CD1c-positive myeloid dendritic cell (primary cell): Measurements from ENCODE around the gene CCDC201.
"Not testable (repeated sequence)": the region's sequence is repeated elsewhere in the genome, so short reads cannot be mapped to it uniquely, and the experiment has no call there.

Experiments used
- DNase-seq: peaks from one replicate; pipeline ENCODE4 v3.0.0-alpha.2; 2016; ENCODE audit errors: extremely low spot score

Gene CCDC201

DNA sequence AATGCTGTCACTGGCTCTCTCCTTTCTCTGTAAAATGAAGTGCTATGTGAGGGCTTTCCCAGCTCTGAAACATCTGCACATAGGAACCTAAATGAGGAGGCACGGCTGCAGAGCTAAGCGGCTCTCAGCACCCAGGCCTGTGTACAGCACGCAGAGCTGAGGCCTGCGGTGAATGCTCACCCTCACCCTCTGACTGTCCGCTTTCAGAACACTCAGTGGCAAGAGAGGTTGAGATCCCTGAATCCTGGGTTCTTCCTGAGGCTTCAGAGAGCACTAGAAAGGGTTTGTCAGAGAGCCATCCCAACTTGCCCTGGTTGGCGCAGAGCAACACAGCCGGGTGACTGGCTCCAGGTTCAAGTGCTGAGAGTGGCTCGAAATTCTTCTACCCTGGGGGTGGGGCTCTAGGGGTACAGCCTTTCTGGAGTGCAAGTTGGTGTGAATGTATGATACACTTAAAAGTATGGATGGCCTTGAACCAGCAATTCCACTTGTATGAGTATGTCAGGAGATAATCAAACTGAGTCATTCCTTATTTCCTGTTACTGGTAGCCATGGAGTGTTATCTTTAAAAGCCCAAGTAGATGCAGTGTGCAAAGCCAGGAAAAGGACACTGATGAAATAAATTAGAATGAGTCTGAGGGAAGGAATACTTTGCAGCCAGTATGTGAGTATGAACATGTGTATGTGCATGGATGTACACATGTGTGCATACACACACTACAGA is 1.7 kb upstream of the CCDC201 start:
- no peak for DNase-seq

DNA sequence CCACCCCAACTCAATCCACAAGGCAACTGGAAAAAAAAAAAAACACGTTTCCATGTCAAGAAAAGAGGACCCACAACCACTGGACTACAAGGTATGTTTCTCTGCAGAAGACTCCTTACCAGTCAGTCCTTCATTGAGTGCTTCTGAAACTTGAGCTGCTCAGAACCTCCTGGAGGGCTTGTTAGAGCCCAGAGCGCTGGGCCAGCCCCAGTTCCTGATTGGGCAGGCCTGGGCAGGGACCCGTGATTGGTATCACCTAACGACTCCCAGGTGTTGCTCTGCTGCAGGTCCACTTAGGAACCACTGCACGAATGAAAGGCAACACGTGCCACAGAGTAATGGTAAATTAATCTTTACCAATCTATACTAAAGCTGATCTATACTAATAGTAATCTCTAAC is 473 bp upstream of the CCDC201 start:
- no peak for DNase-seq

DNA sequence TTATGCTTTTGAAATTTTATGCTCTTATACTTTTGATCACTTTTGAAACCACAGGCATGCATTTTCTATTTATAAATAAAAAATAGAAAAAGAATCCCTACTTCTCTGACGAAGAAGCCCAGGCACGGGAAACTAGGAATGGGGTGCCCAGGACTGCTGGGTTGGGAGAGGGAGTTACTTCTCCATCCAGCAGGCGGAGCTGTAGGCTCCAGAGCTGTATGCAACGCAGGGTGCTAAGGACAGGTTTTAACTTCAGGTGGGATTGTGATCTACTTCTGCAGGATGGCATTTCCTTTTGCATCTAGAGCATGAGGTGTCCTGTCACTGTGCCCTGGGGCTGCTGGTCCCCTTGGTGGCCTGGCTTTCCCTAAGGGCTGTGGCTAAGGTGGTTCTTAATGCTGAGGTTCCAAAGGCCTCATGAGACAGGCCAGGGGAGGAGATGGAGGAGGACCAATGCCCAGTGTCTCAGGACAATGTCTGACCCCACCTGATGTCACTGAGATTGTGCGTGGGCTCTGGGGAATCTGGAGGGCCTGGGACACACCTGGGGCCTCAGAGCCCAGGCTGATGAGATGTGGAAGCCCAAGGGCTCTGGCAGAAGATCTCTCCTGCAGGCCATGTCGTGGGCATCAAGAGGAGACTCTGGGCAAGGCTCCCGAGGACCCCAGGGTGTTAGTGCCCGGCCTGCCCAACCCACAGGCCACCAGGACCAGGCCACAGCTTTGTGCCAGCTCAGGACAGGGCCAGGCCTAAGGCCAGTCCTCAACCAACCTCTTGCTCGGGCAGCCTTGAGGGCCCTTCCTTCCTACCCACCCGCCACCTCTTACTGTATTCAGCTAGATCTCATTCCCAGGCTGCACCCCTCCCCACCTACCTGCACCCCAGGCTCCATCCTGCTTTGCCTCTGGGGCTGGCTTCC is 507 bp downstream of the CCDC201 start:
- DNase-seq, result no peak

DNA sequence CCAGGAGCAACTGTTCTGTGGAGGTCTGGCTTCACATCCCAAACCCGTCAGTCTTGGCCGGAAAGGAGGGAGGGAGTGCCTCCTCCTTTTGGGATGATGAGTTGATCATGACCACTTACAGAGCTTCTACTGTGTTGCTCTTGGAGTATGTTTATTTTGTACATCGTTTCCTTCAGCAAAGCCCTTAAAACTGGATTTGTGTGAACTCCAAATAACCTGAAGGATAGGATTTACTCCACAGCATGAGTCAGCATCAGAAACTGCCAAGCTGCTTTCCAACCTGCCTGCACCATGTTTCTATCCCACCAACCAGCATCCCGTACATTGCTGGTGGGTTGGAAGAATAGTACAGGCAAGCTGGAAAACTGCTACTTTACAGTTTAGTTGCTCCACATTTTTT is 3.5 kb downstream of the CCDC201 start:
- no peak for DNase-seq

DNA sequence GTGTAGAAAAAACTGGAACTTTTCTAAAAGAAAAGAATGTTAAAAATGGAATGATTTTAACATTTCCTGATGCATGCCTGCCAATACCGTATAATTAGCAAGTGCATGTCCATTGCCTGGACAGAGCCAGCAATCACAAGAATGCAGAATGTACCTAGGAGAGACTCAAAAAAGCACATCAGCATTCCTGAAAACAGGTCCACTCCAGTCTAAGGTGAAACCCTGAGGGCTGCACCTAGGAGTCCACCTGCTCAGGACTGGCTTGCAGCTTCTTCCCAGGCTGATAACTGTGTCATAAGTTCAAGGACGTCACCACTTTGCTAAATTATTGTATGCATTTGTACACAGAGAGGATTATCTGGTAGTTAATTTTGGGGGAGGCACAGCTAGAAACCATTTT is 5.4 kb downstream of the CCDC201 start:
- DNase-seq, result no peak

DNA sequence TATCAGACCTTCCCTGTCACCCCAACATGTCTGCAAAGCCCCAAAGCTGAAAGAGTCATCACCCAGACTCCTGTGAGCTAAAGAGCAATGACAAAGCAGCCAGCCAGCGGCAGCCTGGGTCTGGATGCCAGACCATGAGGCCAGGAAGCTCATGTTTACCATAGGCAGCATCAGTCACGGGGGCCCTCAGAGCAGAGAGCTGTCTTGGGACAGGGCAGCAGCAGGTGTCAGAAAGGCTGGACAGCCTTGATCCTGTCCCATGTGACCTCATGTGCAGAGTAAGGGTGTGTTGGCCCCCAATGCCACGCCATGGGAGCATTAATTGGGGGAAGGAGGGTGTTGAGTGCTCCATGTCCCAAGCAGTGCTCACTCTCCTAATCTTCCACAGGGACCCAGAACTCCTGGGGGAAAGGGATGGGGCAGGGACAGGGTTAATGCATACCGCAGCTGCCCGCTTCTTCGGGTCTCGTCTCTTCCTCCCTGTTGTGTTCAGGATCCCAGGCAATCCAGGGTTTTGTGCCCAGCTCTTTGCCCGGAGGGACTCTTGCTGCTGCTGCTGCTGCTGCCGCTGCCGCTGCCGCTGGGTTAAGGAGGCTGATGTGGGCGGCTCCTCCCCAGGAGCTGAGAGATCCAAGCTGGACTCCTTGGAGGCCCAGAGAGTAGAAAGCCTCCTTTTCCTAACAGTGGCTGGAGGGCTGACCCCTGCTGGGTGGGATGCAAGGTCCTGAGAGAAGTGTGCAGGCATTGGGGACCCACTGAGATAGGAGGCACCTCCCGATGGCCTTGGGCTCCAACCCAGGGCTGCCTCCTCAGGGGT is 7.1 kb downstream of the CCDC201 start:
- DNase-seq, result no peak

DNA sequence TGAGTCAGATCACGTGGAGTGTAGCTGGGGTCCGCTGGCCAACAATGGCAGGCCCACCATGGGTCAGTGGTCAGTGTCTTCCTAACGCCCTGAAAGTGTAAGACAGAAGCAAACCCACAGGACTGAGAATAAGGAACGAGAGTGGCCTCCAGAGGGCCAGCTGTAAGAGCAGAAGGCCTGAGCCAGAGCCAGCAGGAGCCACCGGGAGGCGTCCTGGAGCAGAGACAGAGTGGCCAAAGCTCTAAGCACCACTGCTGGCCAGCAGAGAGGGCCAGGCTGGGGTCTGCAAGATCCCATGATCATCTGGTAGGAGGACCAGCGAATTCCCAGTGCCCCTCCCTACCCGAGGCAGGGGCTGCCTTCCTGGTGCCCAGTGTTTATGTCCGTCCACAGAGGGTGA is 9.2 kb downstream of the CCDC201 start:
- no peak for DNase-seq

DNA sequence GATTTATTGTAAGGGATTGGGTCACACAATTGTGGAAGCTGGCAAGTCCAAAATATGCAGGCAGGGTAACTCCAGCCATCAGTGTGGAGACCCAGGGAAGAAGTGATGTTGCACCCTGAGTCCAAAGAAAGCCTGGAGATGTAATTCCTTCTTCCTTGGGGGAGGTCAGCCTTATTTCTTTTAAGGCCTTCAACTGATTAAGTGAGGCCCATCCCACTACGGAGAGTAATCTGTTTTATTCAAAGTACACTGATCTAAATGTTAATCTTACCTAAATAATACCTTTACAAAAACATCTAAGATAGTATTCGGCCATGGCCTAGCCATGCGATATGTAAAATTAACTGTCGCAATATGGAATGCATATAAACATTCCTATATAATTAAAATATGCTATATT is 16.0 kb downstream of the CCDC201 start:
- DNase-seq, result not testable (repeated sequence)

DNA sequence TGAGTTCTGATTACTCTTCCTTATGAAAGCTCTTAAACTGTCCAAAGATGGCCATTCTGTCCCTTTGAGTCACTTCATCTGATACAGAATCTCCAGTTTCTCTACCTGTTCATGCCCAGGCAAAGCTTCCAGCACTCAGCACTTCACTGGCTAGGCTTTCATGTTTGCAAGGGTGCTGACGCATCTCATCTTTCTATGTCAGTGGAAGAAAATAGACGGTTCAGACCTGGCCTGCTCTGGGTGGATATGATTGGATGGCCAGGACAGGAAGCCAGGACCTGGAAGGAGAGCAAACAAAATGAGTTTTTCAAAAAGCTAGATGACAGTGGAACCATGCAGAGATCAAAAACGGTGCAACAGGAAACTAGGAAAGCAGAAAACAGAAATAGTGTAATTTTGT is 17.2 kb downstream of the CCDC201 start:
- DNase-seq, result not testable (repeated sequence)

DNA sequence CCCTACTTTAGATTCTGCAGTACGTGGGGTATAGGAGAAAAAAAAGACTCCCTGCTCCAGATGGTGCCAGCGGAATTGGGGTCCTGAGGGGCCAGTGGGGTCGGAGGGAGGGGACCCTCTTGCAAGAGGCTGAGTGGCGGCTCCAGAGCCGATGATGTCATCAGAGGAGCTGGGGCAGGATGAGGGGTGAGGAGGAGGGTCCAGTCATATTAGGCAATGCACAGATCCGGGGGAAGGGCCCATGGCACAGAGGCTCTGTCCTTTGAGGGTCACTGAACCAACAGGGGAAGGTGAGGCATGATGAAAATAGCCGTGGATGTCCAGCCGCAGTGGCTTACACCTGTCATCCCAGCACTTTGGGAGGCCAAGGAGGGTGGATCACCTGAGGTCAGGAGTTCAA is 19.4 kb downstream of the CCDC201 start:
- not testable (repeated sequence) for DNase-seq

DNA sequence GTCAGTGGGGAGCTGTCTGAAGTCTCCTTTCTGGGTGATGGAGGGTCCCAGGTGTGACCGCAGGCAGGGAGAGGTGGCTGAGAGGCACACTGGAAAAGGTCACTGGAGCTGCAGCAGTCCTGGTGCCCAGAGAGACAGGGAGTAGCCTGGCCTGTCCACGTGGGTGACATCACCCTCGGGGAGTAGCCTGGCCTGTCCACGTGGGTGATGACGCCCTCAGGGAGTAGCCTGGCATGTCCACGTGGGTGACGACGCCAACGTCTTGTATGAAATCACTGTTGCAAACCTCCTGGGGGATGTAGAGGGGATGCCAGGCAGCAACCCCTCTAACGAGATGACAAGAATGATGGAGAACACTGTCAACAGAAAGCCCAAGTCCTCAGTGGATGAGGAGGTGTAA is 19.9 kb downstream of the CCDC201 start:
- not testable (repeated sequence) for DNase-seq

DNA sequence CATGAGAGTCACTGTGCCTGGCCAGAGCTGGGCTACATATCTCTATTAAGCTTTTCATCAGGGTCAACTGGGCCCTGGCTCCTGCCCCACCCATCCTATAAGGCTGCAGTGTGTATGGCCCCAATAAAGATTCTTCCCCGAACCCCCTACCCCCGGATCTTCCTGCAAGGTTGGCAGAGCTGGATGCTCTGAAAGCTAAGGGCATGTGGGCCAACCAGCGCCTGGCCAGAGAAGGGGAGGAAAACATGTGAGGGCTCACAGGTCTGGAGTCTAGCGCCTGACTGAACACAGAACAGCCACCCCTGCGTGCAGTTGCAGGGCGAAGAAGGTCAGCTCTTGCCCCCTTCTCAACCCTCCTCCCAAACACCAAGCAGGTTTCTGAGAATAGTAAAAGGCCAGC is 24.1 kb downstream of the CCDC201 start:
- not testable (repeated sequence) for DNase-seq

DNA sequence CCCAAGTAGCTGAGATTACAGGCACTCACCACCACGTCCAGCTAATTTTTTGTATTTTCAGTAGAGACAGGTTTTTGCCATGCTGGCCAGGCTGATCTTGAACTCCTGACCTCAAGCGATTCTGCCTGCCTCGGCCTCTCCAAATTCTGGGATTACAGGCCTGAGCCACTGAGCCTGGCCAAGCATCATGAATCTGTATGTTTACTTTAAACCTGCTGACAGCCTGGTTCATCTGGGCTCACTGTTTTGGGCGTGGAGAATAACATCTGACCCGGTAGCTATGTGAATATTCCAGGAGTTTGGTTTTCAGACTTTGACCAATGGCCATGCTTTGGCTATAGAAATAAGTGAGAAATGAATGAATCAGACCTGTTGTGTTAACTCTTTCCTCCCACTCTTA is 26.3 kb downstream of the CCDC201 start:
- not testable (repeated sequence) for DNase-seq

DNA sequence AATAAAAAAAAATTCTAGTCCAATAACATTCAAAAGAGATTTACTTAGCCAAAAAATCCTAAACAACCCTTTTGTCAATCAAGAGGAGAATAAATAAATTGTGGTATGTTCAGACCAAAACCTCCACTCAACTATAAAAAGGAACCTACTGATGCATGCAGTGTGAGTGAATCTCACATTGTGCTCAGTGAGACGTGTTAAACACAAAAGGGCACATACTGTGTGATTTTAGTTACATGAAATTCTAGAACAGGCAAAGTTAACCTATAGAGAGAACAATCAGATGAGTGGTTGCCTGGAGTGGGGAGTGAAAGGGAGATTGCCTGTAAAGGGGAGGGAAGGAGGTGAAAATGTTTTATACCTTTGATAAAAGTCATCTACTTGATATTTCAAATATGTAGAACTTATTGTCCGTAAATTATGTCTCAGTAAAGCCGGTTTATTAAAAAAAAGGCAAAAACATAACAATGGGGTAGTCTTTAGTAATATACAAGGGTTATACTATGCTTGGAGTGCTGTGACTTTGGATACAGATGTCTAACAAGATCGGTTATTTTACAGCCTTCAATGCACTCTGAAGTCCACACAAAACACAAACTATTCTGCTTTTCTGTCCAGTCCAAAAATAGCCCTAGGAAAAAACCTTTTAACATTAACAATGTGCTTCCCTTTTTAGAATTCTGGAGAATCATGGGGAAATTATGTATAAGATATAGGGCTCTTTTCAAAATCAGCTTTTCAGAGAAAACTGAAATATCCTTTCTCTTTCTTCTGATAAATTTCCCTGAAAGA is 30.8 kb downstream of the CCDC201 start:
- not testable (repeated sequence) for DNase-seq

DNA sequence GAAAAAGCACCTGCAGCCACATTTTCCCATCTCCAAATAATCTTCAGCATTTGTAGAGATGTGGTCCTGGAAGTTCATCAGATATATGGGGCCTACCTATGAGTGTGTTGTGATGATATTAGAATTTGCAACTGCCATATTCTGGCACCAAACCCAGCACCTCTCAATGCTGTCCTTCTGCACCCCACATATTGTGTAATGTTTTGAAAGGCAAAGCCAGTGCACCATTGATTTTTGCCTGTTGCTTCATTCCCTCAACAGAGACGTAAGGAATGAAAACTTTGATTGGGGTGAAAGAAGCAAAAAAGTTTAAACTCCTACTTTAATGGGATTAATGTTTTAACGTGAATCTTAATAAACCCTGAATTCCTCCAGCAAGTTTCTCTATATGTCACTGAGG is 34.0 kb downstream of the CCDC201 start:
- DNase-seq, result not testable (repeated sequence)

DNA sequence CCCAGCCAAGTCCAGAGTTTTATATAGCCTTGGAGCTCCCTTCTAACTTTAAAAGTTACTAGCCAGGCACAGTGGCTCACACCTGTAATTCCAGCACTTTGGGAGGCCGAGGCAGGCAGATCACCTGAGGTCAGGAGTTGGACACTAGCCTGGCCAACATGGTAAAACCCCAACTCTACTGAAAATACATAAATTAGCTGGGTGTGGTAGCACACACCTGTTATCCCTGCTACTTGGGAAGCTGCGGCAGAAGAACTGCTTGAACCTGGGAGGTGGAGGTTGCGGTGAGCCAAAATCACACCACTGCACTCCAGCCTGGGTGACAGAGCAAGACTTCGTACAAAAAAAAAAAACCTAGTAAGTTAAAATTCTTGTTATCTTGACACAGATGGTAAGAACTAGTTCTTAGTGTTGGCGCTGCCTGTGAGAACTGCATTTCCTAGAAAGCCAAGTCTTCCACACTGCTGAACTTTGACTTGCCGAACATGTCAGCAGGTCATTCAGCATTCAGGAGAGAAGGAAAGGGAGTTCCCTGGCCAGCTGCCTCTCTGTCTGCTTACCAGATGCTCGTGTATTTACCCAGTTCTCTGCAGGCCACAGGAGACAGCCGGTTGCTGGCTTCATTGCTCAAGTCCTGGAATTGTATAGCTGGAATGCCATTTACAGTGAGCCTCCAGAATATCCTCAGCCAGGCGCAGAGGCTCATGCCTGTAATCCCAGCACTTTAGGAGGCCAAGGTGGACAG is 40.3 kb downstream of the CCDC201 start:
- not testable (repeated sequence) for DNase-seq

DNA sequence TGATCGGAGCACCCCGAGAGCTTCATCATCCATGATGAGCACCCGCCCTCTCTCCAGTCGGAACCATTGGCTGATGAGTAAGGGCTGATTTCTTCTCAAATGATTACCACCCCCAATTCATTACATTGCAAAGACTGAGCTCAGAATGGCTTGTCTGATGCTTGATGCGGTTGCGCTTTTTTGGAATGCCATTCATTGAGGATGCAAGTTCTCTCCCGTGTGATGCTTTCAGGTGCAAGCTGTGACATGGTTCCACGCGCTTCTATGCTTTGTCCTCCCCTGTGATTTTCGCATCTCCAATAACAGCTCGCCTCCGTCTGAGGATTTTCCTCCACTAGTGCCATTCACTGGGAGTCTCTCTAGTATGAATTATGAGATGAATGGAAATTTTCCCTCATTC is 43.0 kb downstream of the CCDC201 start:
- DNase-seq, result not testable (repeated sequence)

DNA sequence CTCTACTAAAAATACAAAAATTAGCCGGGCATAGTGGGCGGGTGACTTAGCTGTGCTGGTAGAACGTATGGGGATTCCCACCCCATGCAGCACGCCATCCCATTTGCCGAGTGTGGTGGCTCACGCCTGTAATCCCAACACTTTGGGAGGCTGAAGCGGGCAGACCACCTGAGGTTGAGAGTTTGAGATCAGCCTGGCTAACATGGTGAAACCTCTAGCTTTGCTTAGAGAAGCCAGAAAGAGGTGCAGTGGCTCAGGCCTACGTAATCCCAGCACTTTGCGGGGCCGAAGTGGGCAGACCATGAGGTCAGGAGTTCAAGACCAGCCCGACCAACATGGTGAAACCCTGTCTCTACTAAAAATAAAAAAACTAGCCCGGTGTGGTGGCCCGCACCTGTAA is 45.2 kb downstream of the CCDC201 start:
- DNase-seq, result not testable (repeated sequence)

DNA sequence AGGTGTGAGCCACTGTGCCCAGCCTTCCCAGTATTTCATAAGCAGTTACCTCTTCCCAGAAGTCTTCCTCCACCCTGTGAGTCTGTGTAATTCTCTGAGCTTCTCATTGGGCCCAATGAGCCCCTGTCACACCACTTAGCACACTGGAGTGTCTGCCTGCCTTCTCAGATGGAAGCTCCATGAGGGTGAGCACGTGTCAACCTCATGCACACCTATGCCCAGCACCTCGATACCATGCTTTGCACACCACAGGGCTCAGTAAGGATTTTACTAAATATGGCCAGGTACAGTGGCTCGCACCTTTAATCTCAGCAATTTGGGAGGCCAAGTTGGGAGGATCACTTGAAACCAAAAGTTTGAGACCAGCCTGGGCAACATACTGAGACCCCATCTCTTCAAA is 46.3 kb downstream of the CCDC201 start:
- DNase-seq, result not testable (repeated sequence)

DNA sequence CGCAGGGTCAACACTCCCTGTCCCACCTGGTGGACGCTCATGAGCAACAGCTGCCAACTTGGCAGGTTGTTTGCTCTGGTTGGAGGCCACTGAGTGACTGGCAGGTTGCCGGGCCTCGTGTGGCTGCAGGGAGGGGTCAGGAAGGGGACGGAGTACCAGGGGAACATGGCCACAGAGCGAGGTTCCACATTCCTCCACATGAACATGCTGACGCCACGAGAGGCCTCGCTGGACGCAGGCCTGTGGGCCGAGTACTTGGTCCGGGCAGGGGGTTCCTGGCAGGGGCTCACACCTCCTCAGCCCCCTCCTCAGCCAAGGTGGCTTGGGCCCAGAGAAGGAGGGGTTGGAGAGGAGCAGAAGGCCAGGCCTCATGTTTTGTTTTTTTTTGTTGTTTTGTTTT is 54.1 kb downstream of the CCDC201 start:
- not testable (repeated sequence) for DNase-seq

DNA sequence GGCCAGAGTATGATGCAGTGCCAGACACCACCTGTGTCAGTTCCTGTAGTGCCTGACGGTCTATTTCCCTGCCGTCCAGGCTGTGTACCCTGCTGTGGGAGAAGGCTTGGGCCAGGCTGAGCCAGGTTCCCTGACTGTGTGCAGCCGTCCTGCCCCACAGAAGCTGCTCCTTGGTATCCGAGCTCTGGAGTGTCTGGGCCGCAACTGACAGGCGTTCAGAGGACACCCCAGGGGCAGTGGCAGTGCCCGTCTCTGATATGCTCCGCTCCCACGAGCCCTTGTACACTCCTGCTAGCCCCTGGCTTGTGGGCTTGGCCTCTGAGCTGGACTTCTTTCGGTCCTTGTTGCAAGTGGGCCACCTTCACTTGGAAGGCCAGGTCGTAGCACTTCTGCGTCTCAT is 55.0 kb downstream of the CCDC201 start:
- DNase-seq, result not testable (repeated sequence)
